Measurements from ENCODE around the gene SNRPA. TPM values are rescaled to one million over a fixed set of nuclear protein-coding genes. Genes with fewer than 3 reads are reported as not detected.

The SNRPA gene
- total RNA-seq, 1 experiment from 2014 or later = 134 TPM

GRCh38 chr19:40740747-40741146 is 10.3 kb upstream of the SNRPA start:
- Mint-ChIP-seq H3K4me3 (ENCODE audit: unreplicated experiment) (no peak overlapping the region), H3K27me3 (ENCODE audit: insufficient read depth, unreplicated experiment) (no peaks in the 10 kb centered on the region), H3K36me3 (ENCODE audit: insufficient read depth, unreplicated experiment) (peaks cover 89% of the 10 kb centered on the region), H3K4me1 (ENCODE audit: low read depth, unreplicated experiment) (peaks cover 15% of the 10 kb centered on the region), H3K9me3 (ENCODE audit: unreplicated experiment) (no peaks in the 10 kb centered on the region), H3K27ac (ENCODE audit: unreplicated experiment) (no peak overlapping the region)
- POLR2A ChIA-PET = interaction anchor here (1.3 kb wide), 1 partner anchor 10 kb away, joined by 11 read pairs; the partner anchor contains the start of gene ACTMAP
- Histone ChIP-seq H3K36me3 (ENCODE audit: control insufficient read depth, insufficient read depth, low read length) (peaks cover 5% of the 10 kb centered on the region), H3K4me3 (ENCODE audit: low read depth, low read length) (no peak overlapping the region), H3K27me3 (replicated peaks; ENCODE audit: control insufficient read depth, insufficient read depth, low read length) (no peaks in the 10 kb centered on the region), H3K9me3 (no peaks in the 10 kb centered on the region), H3K4me1 (peaks cover 17% of the 10 kb centered on the region)
- BruUV-seq (replicated peaks) = no TSS peak
- TF ChIP-seq, protein P1, sequence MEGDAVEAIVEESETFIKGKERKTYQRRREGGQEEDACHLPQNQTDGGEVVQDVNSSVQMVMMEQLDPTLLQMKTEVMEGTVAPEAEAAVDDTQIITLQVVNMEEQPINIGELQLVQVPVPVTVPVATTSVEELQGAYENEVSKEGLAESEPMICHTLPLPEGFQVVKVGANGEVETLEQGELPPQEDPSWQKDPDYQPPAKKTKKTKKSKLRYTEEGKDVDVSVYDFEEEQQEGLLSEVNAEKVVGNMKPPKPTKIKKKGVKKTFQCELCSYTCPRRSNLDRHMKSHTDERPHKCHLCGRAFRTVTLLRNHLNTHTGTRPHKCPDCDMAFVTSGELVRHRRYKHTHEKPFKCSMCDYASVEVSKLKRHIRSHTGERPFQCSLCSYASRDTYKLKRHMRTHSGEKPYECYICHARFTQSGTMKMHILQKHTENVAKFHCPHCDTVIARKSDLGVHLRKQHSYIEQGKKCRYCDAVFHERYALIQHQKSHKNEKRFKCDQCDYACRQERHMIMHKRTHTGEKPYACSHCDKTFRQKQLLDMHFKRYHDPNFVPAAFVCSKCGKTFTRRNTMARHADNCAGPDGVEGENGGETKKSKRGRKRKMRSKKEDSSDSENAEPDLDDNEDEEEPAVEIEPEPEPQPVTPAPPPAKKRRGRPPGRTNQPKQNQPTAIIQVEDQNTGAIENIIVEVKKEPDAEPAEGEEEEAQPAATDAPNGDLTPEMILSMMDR (IDR thresholded peaks at IDR 0.05; ENCODE audit: insufficient read depth in 1 of 2, low read depth in 1 of 2, low read length in 1 of 2, severe bottlenecking in 1 of 2, unreplicated experiment in 1 of 2) = no peak
- intact Hi-C loops (cut with micrococcal nuclease; ENCODE audit: unreplicated experiment) = no loop called here
- CTCF ChIA-PET = no interaction called here
- no peak for DNase-seq

- no peaks in the 10 kb centered on the region for H3K27me3 ChIP-seq (replicated peaks; ENCODE audit: control insufficient read depth, insufficient read depth, low read length)
- Mint-ChIP-seq H3K4me1 (ENCODE audit: low read depth, unreplicated experiment) (peaks cover 14% of the 10 kb centered on the region), H3K27me3 (ENCODE audit: insufficient read depth, unreplicated experiment) (no peaks in the 10 kb centered on the region), H3K4me3 (ENCODE audit: unreplicated experiment) (no peak overlapping the region), H3K9me3 (ENCODE audit: unreplicated experiment) (no peaks in the 10 kb centered on the region), H3K36me3 (ENCODE audit: insufficient read depth, unreplicated experiment) (peaks cover 79% of the 10 kb centered on the region), H3K27ac (ENCODE audit: unreplicated experiment) (peak overlapping the region; percentile 55)
- no peak overlapping the region for H3K4me3 ChIP-seq (ENCODE audit: low read depth, low read length)
- ChIA-PET CTCF (interaction anchor here (0.5 to 2.2 kb wide), 5 partner anchors 11 to 79 kb away, joined by 3 to 7 read pairs (median 4); partner anchors contain the start of gene RAB4B), POLR2A (no interaction called here)
- intact Hi-C loops (cut with micrococcal nuclease; ENCODE audit: unreplicated experiment) = no loop called here
- BruUV-seq (replicated peaks) = no TSS peak
- peaks cover 5% of the 10 kb centered on the region for H3K36me3 ChIP-seq (ENCODE audit: control insufficient read depth, insufficient read depth, low read length)
- TF ChIP-seq, protein P1 (IDR thresholded peaks at IDR 0.05; ENCODE audit: insufficient read depth in 1 of 2, low read depth in 1 of 2, low read length in 1 of 2, severe bottlenecking in 1 of 2, unreplicated experiment in 1 of 2) = no peak
- H3K9me3 ChIP-seq = no peaks in the 10 kb centered on the region
- H3K4me1 ChIP-seq = peaks cover 20% of the 10 kb centered on the region
- DNase-seq = peak in 1 of 2 experiments; percentile 38
Observed at GRCh38 chr19:40741527-40742390, 9.2 kb upstream of the SNRPA start.

DNA sequence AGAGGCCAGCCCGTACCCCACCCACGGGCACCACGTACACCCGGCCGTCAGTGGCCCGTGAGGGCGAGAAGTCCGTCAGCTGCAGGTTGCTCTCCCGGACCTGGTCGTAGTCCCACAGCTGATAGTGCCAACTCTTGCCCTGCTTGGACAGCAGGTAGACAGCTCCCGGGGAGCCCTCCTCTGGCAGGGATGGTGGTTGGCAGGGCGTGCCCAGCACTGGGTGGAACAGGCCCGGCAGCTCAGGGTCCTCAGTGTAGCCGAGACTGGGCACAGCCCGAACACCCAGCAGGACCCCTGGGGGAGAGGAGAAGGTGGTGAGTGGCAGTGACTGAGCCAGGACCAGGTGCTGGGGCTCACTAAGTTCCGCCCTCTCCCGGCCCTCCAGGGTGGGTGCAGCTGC is 8.5 kb upstream of the SNRPA start:
- H3K4me3 ChIP-seq (ENCODE audit: low read depth, low read length) = no peak overlapping the region
- H3K27ac Mint-ChIP-seq (ENCODE audit: unreplicated experiment) = peak overlapping the region; percentile 55
- ChIA-PET POLR2A (no interaction called here), CTCF (interaction anchor here (0.5 to 2.2 kb wide), 4 partner anchors 25 to 79 kb away, joined by 3 to 7 read pairs (median 4); partner anchors contain the start of gene RAB4B)
- H3K36me3 ChIP-seq (ENCODE audit: control insufficient read depth, insufficient read depth, low read length) = peaks cover 2% of the 10 kb centered on the region
- no peaks in the 10 kb centered on the region for H3K9me3 Mint-ChIP-seq (ENCODE audit: unreplicated experiment)
- intact Hi-C loops (cut with micrococcal nuclease; ENCODE audit: unreplicated experiment) = no loop called here
- no peaks in the 10 kb centered on the region for H3K9me3 ChIP-seq
- no TSS peak for BruUV-seq (replicated peaks)
- TF ChIP-seq, protein P1 (IDR thresholded peaks at IDR 0.05; ENCODE audit: insufficient read depth in 1 of 2, low read depth in 1 of 2, low read length in 1 of 2, severe bottlenecking in 1 of 2, unreplicated experiment in 1 of 2) = no peak
- peaks cover 72% of the 10 kb centered on the region for H3K36me3 Mint-ChIP-seq (ENCODE audit: insufficient read depth, unreplicated experiment)
- no peaks in the 10 kb centered on the region for H3K27me3 Mint-ChIP-seq (ENCODE audit: insufficient read depth, unreplicated experiment)
- no peak for DNase-seq
- H3K27me3 ChIP-seq (replicated peaks; ENCODE audit: control insufficient read depth, insufficient read depth, low read length) = no peaks in the 10 kb centered on the region
- H3K4me1 ChIP-seq = peaks cover 20% of the 10 kb centered on the region
- H3K4me1 Mint-ChIP-seq (ENCODE audit: low read depth, unreplicated experiment) = peaks cover 14% of the 10 kb centered on the region
- H3K4me3 Mint-ChIP-seq (ENCODE audit: unreplicated experiment) = no peak overlapping the region

All from Caco-2 (cell line).